HEK293 (cell line): ENCODE results near the gene RAB20.

ENCODE experiments used
- CTCF ChIP-seq: fragments of 450-650 bp; formaldehyde crosslinking; IDR thresholded peaks from 2 replicates; pipeline ENCODE4 v1.5.1; 2016; ENCODE audit warnings: missing biosample characterization, missing genetic modification characterization
- KLF1 ChIP-seq: fragments of 450-650 bp; formaldehyde crosslinking; IDR thresholded peaks from 2 replicates; pipeline ENCODE4 v1.5.1; 2016; ENCODE audit warnings: missing biosample characterization, missing genetic modification characterization
- PATZ1 ChIP-seq: fragments of 450-650 bp; formaldehyde crosslinking; IDR thresholded peaks from 2 replicates; pipeline ENCODE4 v1.5.1; 2016; ENCODE audit warnings: missing biosample characterization, missing genetic modification characterization
- REST ChIP-seq: fragments of 450-650 bp; formaldehyde crosslinking; IDR thresholded peaks from 2 replicates; pipeline ENCODE4 v1.5.1; 2016; ENCODE audit warnings: missing biosample characterization, missing genetic modification characterization
- TSHZ1 ChIP-seq: fragments of 450-650 bp; formaldehyde crosslinking; IDR thresholded peaks from 2 replicates; pipeline ENCODE4 v1.5.1; 2016; ENCODE audit warnings: missing biosample characterization, missing genetic modification characterization, borderline replicate concordance
- YY2 ChIP-seq: fragments of 450-650 bp; formaldehyde crosslinking; IDR thresholded peaks from 2 replicates; pipeline ENCODE4 v1.5.1; 2016; ENCODE audit warnings: missing biosample characterization, missing genetic modification characterization
- ZFHX2 ChIP-seq: fragments of 450-650 bp; formaldehyde crosslinking; conservative IDR thresholded peaks from 2 replicates; pipeline ENCODE4 v1.5.1; 2016; ENCODE audit warnings: missing biosample characterization, missing genetic modification characterization
- ZNF138 ChIP-seq: fragments of 450-650 bp; formaldehyde crosslinking; IDR thresholded peaks from 2 replicates; pipeline ENCODE4 v1.5.1; 2016; ENCODE audit warnings: missing biosample characterization, missing genetic modification characterization, borderline replicate concordance
- ZNF174 ChIP-seq: fragments of 450-650 bp; formaldehyde crosslinking; IDR thresholded peaks from 2 replicates; pipeline ENCODE4 v1.5.0; 2017; ENCODE audit warnings: missing biosample characterization, mild to moderate bottlenecking, missing genetic modification characterization
- ZNF416 ChIP-seq: fragments of 450-650 bp; formaldehyde crosslinking; IDR thresholded peaks from 2 replicates; pipeline ENCODE4 v1.5.1; 2016; ENCODE audit warnings: missing biosample characterization, missing genetic modification characterization
- ZNF645 ChIP-seq: fragments of 450-650 bp; formaldehyde crosslinking; IDR thresholded peaks from 2 replicates; pipeline ENCODE4; 2016; ENCODE audit warnings: missing biosample characterization, missing genetic modification characterization

- TF ChIP-seq ZNF645 (tag by site-specific recombination) (no peak), TSHZ1 (no peak), ZFHX2 (peak; percentile 27; the same call in 1 of the 2 replicates), REST (tag by site-specific recombination) (no peak), YY2 (tag by site-specific recombination) (no peak), ZNF174 (tag by site-specific recombination) (no peak), PATZ1 (tag by site-specific recombination) (no peak), CTCF (tag by site-specific recombination) (no peak), ZNF138 (tag by site-specific recombination) (no peak), ZNF416 (tag by site-specific recombination) (no peak), KLF1 (tag by site-specific recombination) (no peak)
Observed at GRCh38 chr13:110578363-110578762, 16.8 kb upstream of the RAB20 start.
